GM18909 (cell line): ENCODE data around the gene RNU1-4.
"Not testable (repeated sequence)": the region's sequence is repeated elsewhere in the genome, so short reads cannot be mapped to it uniquely, and the experiment has no call there.

Experiments used
- ATAC-seq: cut with Tn5 transposase; IDR thresholded peaks from one replicate; pipeline ENCODE4 v1.9.1; 2021; ENCODE audit warnings: mild to moderate bottlenecking; ENCODE audit not compliant: unreplicated experiment, poor library complexity

The RNU1-4 gene

DNA sequence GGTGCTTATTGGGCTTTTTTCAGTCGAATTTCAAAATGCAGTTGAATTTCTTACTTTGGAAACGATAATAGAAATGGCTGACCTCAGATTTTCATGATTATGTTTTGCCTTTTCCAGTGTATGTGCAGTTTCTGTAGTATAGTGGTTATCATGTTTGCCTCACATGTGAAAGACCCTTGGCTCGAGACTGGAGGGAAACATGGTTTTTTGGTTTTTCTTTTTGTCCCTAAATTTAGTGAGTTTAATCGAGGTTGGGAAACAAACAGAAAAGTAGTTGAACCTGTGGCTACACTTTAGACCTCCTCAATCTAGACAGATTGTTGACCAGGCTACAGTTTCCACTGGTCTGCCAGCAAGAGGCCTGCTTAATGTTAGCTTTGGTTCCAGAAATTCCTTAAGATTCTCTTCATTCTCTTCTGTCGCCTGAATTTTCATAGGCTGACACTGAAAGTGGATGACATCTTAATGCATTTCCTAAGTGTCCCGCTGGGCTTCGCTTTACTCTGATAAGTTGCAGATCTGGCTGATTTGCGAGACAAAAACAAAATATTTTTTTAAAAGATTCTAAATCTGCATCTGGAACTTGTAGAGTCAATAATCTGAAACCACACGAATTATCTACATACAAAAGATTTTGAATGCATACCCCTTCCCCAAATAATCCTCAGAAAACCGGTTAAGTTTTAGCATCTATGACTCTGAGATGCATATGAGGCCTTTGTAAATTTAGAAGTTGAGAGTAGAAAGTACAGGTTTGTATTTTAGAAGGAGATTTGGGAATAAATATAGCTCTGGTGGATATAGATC, 14.7 kb upstream of the RNU1-4 start:
- not testable (repeated sequence) for ATAC-seq

DNA sequence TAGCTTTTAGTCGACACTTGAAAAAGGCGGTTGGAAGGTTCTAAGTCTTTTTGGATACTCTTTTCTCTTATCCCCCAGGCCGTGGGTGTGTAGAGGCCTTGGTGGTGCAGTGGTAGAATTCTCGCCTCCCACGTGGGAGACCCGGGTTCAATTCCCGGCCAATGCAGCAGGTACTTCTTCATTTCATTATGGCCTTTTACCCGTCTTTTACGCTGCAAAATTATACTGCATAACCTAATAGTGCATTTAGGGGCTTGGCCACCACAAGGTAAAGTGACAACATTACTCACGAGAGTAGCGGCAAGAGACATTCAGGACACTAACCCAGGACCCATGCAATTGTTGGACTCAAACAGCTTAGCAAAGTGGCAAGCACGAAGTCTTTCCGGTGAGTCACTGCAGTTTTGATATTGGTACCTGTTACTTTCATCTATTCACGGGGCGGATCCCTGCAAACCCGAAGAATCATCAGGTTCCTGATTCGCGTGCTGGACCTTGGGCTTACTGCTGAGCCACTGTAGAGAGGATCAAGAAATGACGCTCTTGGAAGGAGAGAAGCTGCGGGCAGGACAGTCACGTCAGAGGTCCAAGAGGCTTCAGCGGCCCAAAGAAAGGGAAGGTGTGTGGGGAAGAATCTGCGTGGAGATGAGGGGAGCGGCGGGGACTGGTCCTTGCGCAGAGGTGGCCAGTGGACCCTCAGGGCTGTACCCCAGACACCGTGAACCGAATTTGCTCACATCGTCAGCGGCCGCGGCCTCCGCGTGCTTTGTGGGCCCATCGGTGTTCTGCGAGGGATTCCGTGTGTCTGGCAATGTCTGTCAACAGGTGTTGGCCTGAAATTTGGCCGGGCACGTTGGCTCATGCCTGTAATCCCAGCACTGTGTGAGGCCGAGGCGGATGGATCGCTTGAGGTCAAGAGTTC, 12.9 kb upstream of the RNU1-4 start:
- no peak for ATAC-seq

GRCh38 chr1:16728243-16728949, 11.9 kb upstream of the RNU1-4 start:
- ATAC-seq, result peak; percentile 59

- ATAC-seq, result not testable (repeated sequence)
Observed at GRCh38 chr1:16732254-16732896, 7.9 kb upstream of the RNU1-4 start.

DNA sequence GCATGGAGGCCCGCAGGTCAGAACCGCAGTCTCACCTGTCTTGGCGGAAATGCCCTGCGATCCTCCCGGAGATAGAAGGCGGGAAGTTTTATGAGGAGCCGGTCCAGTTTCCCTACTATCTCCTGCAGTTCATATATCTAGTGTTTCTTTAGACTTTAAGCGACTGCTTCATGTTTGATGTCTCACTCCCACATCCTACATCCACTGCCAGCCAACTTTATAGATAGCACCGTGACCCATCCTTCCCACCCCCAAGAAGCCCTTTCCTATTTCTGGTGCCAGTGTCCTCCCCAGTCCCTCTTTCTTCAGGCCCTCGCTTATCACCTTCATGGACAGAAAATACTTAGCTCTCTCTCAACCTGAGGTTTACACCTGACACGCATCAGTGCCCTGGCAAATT, 914 bp downstream of the RNU1-4 start:
- ATAC-seq, result not testable (repeated sequence)

DNA sequence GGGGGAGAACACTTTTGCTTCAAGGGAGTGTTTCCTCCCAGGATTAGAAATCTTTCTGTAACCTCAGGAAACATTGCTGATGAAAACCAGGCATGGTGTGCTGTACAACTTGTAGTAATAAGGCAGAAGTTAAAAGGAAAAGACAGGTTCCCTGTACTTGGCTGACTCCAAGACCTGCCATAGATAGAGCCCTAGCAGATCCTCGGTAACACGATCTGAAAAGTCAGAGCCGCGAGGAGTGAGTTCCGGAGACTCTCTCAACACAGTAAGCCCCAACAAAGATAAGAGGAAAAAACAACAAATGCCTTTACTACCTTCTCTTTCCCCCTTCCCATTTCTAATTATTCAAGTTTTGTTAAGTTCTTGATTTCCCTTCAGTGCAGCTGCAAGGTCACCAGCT, 7.3 kb downstream of the RNU1-4 start:
- ATAC-seq, result not testable (repeated sequence)

- not testable (repeated sequence) for ATAC-seq
Observed at GRCh38 chr1:16748710-16749109, 8.4 kb downstream of the RNU1-4 start.

- not testable (repeated sequence) for ATAC-seq
Observed at GRCh38 chr1:16749910-16750888, 9.9 kb downstream of the RNU1-4 start.

- ATAC-seq, result not testable (repeated sequence)
Observed at GRCh38 chr1:16752770-16753169, 12.5 kb downstream of the RNU1-4 start.

- ATAC-seq, result not testable (repeated sequence)
Observed at GRCh38 chr1:16755385-16755784, 15.1 kb downstream of the RNU1-4 start.

DNA sequence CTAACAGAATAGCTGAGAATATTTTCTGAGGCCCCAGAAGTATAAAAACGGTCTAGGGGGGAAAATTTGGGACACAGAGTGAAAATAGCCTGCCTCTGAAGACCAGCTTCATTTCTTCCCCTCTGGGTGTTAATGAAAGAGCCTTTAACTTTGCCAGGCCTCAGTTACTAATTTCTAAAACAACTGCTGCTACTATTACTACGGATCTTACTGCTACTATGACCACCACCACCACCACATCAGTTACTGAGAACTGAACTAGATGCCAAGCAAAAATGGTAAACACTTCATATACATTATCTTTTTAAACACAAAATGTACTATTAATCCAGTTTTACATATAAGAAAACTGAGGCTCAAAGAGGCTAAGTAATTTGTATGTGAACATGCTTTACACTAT, 15.6 kb downstream of the RNU1-4 start:
- not testable (repeated sequence) for ATAC-seq

GRCh38 chr1:16757574-16757973, 17.3 kb downstream of the RNU1-4 start:
- ATAC-seq, result not testable (repeated sequence)

DNA sequence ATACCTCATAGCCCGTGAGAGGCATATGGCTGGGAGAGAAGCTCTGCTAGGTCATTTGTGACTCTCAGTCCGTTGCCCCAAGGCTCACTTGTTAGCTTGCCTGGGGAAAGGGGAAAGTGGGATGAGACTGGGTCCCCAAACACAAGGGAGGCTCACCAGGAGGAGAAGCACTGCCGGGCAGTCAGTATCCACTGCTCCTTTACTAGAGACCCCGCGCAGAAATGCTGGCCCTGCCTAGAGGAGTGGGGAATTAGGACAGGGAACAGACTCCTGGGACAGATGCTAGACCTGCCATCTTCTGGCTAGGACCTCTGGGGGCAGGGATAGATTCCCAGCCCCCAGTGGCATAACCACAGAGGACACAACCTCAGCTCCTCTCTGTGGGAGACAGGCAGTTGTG, 17.7 kb downstream of the RNU1-4 start:
- ATAC-seq, result not testable (repeated sequence)

- not testable (repeated sequence) for ATAC-seq
Observed at GRCh38 chr1:16759041-16759493, 18.8 kb downstream of the RNU1-4 start.

DNA sequence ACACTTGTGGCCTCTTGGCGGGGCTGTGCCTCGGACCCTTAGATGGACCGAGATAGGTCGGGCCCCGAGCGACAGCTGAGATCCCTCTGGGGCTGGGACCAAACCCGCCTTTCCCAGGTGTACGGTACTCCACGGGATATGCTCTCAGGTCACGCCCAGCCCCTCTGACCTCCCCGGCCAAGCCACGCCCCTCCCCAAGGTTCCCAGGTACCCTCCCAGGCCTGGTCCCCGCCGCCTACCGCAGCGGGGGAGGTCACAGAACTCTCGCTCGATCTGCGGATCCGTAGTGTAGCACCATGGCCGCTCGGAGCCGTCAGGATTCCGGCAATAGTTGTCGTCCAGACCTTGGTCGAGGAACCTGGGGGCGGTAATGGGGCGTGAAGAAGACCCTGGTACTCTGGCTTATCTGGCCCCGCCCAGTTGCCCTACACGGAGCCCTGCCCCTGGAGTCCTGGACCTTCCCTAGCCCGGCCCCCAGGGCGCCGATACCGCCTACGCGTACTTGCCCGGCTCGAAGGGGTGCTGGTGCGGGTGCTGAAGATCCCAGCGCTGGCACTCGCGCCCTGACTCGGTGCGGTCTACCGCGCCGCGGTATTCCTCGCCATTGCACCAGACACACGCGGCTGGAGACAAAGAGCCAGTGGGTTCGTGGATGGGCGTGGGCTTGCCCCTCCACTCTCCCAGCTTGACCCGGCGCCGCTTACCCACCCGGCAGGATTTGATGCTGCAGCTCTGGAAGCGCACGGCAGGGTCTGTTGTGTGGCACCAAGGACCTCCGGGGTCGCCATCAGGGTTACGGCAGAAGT, 19.5 kb downstream of the RNU1-4 start:
- not testable (repeated sequence) for ATAC-seq

- ATAC-seq, result not testable (repeated sequence)
Observed at GRCh38 chr1:16760456-16760765, 20.1 kb downstream of the RNU1-4 start.

- not testable (repeated sequence) for ATAC-seq
Observed at GRCh38 chr1:16760801-16761200, 20.5 kb downstream of the RNU1-4 start.

- not testable (repeated sequence) for ATAC-seq
Observed at GRCh38 chr1:16764248-16764819, 24.0 kb downstream of the RNU1-4 start.
